Stimulated activated CD4-positive, alpha-beta T cell treated with anti-CD3 and anti-CD28 coated beads, Interleukin-4, amount 100 ng/mL, for 1 hour (primary cell): ENCODE results near the gene SOX5.
"Not testable (repeated sequence)": the region's sequence is repeated elsewhere in the genome, so short reads cannot be mapped to it uniquely, and the experiment has no call there.

Experiments
- DNase-seq: peaks from one replicate; pipeline ENCODE4 v3.0.0-alpha.2; 2020

The SOX5 gene

DNA sequence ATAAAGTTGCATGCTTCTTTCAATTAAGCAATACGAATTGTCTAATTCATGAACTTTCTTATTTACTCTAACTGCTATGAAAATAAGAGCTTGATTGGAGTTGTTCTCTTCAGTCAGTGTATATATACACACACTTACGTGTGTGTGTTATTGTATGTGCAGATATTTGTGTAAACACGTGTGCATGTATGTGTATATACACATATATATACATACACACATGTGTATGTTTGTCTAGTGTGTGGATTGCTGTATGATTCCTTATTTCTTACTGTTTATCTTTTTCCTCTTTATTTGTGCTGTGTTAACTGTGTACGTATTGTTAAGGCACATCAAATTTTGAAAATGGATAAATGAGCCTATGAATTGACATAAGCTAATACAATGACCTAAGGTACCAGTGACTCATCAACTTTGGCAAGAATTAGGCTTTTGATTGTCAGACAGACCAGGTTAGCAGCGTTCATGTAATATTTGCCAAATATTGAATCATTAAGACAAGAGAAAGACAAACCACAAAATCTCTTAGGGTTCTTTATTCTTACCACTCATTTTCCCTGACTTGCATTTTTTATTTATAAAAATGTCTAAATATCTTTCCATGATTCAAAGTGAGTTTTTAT lies 423.9 kb downstream of the SOX5 start:
- no peak for DNase-seq

GRCh38 chr12:23523339-23523738 lies 426.1 kb downstream of the SOX5 start:
- DNase-seq, result no peak

- not testable (repeated sequence) for DNase-seq
These were observed 430.0 kb downstream of the SOX5 start for GRCh38 chr12:23519444-23519843.

DNA sequence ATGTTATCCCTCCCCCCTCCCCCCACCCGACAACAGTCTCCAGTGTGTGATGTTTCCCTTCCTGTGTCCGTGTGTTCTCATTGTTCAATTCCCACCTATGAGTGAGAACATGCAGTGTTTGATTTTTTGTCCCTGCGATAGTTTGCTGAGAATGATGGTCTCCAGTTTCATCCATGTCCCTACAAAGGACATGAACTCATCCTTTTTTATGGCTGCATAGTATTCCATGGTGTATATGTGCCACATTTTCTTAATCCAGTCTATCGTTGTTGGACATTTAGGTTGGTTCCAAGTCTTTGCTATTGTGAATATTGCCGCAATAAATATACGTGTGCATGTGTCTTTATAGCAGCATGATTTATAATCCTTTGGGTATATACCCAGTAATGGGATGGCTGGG lies 433.7 kb downstream of the SOX5 start:
- not testable (repeated sequence) for DNase-seq

- no peak for DNase-seq
These were observed 439.0 kb downstream of the SOX5 start for GRCh38 chr12:23510484-23510883.

DNA sequence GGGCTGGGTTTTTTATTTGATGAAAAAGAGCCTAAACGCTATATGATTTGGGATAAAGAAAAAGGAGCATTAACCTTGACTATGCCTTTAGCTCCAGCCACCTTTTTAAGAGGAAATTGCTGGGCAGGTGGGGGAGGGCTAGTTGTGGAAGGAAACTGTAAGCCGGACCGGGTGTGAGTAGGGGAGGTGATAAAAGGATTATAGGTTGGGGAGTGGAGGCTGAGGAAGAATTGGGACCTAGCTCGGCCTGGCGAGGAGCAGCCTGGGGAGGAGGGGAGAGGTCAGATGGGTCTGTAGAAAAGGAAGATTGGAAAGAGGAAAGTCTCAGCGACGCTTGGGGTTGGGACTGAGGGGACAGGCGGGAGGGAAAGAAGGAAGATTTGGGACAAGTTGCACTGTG lies 439.6 kb downstream of the SOX5 start:
- not testable (repeated sequence) for DNase-seq

GRCh38 chr12:23507785-23508184 lies 441.7 kb downstream of the SOX5 start:
- DNase-seq, result not testable (repeated sequence)

DNA sequence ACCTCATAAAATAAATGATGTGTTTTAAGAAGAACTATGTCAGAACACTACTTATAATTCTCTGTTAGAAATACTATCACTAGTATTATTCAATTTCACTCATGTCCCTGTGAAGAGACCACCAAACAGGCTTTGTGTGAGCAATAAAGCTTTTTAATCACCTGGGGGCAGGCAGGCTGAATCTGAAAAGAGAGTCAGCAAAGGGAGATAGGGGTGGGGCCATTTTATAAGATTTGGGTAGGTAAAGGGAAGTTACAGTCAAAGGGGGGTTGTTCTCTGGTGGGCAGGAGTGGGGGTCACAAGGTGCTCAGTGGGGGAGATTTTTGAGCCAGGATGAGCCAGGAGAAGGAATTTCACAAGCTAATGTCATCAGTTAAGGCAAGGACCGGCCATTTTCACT lies 443.7 kb downstream of the SOX5 start:
- DNase-seq, result not testable (repeated sequence)

GRCh38 chr12:23504641-23505399 lies 444.6 kb downstream of the SOX5 start:
- no peak for DNase-seq

- no peak for DNase-seq
These were observed 445.4 kb downstream of the SOX5 start for GRCh38 chr12:23504043-23504442.

GRCh38 chr12:23503544-23503943 lies 445.9 kb downstream of the SOX5 start:
- DNase-seq, result no peak

DNA sequence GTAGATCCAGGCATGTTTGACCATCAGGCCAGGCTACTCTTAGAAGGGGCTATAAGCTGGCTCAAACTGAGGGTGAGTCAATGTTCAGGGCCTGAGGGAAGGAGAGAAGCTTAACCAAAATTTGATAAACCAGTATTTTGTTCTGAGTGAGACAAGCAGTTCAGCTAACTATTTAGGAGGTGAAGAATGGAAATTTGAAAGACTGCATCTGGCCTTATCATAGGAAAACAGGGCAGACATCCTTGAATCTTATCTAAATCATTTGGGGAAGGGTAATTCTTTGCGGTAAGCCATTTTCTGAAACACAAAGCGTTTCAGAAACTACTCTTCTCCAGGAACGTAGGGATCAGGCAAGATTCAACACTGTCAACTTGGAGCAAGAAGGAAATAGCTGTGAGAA lies 447.2 kb downstream of the SOX5 start:
- no peak for DNase-seq

GRCh38 chr12:23495472-23495871 lies 454.0 kb downstream of the SOX5 start:
- DNase-seq, result no peak

DNA sequence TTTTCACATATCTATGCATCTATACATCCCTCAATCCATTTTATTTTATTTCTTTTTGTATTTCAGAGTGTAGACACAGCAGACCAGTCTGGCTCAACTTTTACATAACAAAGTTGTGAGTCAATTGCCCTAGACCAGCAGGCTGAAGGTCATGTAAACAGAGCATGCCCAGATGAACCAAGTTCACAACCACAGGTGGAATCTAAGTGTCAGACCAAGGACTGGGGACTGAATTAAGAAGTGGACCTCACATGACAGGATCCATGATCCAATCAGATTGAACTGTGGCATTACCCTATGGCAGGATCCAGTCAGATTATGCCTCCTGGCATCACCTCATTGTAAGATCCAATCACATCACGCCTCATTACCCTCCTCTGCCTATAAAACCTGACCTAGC lies 455.8 kb downstream of the SOX5 start:
- DNase-seq, result no peak

- not testable (repeated sequence) for DNase-seq
These were observed 458.4 kb downstream of the SOX5 start for GRCh38 chr12:23491029-23491428.

GRCh38 chr12:23488130-23488529 lies 461.3 kb downstream of the SOX5 start:
- DNase-seq, result no peak

- no peak for DNase-seq
These were observed 465.2 kb downstream of the SOX5 start for GRCh38 chr12:23484238-23484637.

GRCh38 chr12:23482571-23482970 lies 466.9 kb downstream of the SOX5 start:
- no peak for DNase-seq
